ENCODE results near the gene STEAP2.
"Not testable (repeated sequence)": the region's sequence is repeated elsewhere in the genome, so short reads cannot be mapped to it uniquely, and the experiment has no call there.

Gene STEAP2

DNA sequence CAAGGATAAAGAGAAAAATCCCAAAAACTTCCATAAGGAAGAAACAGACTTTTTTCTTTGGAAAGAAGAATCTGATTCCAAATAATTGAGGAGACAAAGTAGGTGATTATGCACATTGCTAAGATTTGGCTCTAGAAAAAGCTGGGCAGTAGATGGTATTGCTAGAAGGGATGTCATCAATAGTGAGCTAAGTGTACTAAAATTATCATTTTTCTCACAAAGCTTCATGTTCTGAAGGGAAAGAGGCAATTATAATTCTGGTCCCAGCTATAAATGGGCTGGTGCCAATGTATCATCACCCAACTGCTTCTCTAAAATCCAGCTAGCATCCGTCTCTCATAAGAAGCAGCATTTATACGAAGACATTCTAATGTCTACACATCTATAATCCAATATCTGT is 33.4 kb upstream of the STEAP2 start:
- H3K27me3 ChIP-seq (ENCODE audit: insufficient read depth, low read length), result no peaks in the 10 kb centered on the region
- H3K4me1 ChIP-seq (ENCODE audit: insufficient read depth, low read length), result peaks cover 4% of the 10 kb centered on the region; the same call in 1 of the 2 replicates
- H3K36me3 ChIP-seq (ENCODE audit: insufficient read depth, low read length), result no peaks in the 10 kb centered on the region
- peaks cover 19% of the 10 kb centered on the region for H3K9me3 ChIP-seq (ENCODE audit: insufficient read depth, low read depth, low read length)
- no peak overlapping the region for H3K4me3 ChIP-seq (ENCODE audit: low read length)
- WGBS, result 100% methylated on average over 2 of the region's 2 CpGs
- no peak overlapping the region for H3K27ac ChIP-seq (ENCODE audit: low read depth, low read length)
- no peak overlapping the region for H3K9ac ChIP-seq (ENCODE audit: low read depth, low read length)

DNA sequence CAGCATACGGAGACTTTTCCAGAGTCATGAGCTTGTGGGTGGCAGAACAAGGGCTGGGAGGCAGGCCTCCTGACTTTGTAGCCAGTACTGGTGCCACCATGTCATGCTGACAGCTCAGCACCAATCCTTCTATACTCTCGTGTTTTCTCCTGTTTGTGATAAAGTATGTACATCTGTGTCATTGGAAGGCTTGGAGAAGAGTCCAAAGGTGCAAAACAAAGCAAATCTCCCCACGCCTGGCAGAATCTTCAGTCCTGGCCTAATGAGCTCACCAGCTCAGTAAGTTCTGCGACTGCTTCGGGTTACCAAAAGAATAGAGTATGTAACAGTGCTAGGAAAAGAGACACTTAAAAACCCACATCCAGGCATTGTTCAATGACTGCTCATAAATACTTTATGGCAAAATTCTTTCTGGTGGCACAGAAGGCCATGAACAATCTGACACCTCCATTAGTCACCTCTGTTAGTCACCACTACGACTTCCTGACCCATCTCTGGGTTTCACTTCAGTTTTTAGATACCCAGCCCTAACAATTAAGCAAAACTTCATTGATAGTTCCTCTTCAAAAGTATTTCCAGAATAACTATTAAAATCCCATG is 32.8 kb upstream of the STEAP2 start:
- WGBS, result 88% methylated on average over 6 of the region's 6 CpGs
- no peak overlapping the region for H3K9ac ChIP-seq (ENCODE audit: low read depth, low read length)
- no peak overlapping the region for H3K4me3 ChIP-seq (ENCODE audit: low read length)
- H3K4me1 ChIP-seq (ENCODE audit: insufficient read depth, low read length), result peaks cover 4% of the 10 kb centered on the region; the same call in 1 of the 2 replicates
- no peaks in the 10 kb centered on the region for H3K36me3 ChIP-seq (ENCODE audit: insufficient read depth, low read length)
- no peaks in the 10 kb centered on the region for H3K27me3 ChIP-seq (ENCODE audit: insufficient read depth, low read length)
- peaks cover 19% of the 10 kb centered on the region for H3K9me3 ChIP-seq (ENCODE audit: insufficient read depth, low read depth, low read length)
- no peak overlapping the region for H3K27ac ChIP-seq (ENCODE audit: low read depth, low read length)

DNA sequence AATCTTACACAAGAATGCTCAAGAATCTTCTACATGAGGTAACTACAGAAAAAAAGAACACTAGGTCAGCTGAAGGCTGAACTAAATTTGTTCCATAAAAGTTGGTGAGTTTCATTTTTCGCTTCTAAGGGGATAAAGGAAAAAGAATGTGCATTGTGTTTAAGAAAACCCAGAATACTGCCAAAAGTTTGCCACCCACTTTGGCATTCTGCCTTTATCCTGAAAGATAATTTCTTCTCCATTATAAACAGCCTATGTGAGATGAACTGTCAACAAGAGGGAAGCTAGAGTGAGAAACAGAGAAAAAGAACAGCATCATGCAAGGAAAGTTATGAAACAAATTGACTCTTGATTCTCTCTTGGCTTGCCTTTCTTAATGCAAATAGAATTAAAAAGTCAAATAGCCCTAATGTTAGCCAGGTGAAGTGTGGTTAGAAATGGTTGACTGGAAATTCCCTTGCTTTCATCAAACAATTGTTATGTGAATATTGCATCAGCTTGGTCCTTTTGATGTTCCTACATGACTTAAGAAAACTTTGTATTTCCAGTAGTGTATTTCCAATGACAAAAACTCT is 31.4 kb upstream of the STEAP2 start:
- Histone ChIP-seq H3K27ac (ENCODE audit: low read depth, low read length) (no peak overlapping the region), H3K4me1 (ENCODE audit: insufficient read depth, low read length) (peaks cover 4% of the 10 kb centered on the region; the same call in 1 of the 2 replicates), H3K27me3 (ENCODE audit: insufficient read depth, low read length) (no peaks in the 10 kb centered on the region), H3K36me3 (ENCODE audit: insufficient read depth, low read length) (no peaks in the 10 kb centered on the region), H3K9me3 (ENCODE audit: insufficient read depth, low read depth, low read length) (peaks cover 16% of the 10 kb centered on the region), H3K9ac (ENCODE audit: low read depth, low read length) (no peak overlapping the region), H3K4me3 (ENCODE audit: low read length) (no peak overlapping the region)
- 100% methylated on average over 1 of the region's 1 CpG for WGBS

DNA sequence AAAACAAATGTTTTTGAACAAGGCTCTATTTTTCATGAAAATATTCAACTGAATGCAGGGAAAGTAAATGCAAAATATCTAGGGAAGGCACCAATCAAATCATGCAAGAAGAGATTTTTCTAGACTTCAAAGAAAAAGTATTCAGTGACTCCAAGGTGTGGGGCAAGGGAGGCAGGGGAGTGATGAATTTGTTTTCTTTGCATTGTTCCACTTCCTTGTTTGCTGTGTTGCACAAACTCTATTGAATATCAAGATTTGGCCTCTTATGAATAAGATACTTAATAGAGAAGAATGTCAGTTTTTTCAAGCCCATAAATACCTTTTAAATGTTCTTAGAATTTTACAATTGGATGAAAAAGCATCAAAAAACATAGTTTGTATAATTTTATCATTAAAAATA is 30.9 kb upstream of the STEAP2 start:
- peaks cover 16% of the 10 kb centered on the region for H3K9me3 ChIP-seq (ENCODE audit: insufficient read depth, low read depth, low read length)
- H3K9ac ChIP-seq (ENCODE audit: low read depth, low read length), result no peak overlapping the region
- H3K4me1 ChIP-seq (ENCODE audit: insufficient read depth, low read length), result peaks cover 4% of the 10 kb centered on the region; the same call in 1 of the 2 replicates
- H3K27me3 ChIP-seq (ENCODE audit: insufficient read depth, low read length), result no peaks in the 10 kb centered on the region
- H3K36me3 ChIP-seq (ENCODE audit: insufficient read depth, low read length), result no peaks in the 10 kb centered on the region
- no peak overlapping the region for H3K27ac ChIP-seq (ENCODE audit: low read depth, low read length)
- H3K4me3 ChIP-seq (ENCODE audit: low read length), result no peak overlapping the region

DNA sequence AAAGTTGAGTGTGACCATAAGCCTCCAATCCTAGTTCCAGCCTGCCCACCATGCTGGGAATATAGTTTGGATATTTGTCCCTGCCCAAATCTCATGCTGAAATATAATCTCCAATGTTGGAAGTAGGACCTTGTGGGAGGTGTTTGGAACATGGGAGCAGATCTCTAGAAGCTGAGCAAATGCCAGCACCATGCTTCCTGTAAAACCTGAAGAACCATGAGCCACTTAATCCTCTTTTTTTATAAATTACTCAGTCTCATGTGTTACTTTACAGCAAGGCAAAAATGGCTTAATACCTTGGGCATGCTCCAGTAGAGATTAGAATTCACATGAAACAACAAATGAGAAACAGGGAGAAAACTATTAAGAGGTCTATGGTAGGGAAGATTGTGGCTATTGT is 30.1 kb upstream of the STEAP2 start:
- no peaks in the 10 kb centered on the region for H3K36me3 ChIP-seq (ENCODE audit: insufficient read depth, low read length)
- H3K27me3 ChIP-seq (ENCODE audit: insufficient read depth, low read length), result no peaks in the 10 kb centered on the region
- peaks cover 4% of the 10 kb centered on the region; the same call in 1 of the 2 replicates for H3K4me1 ChIP-seq (ENCODE audit: insufficient read depth, low read length)
- H3K9ac ChIP-seq (ENCODE audit: low read depth, low read length), result no peak overlapping the region
- peaks cover 11% of the 10 kb centered on the region for H3K9me3 ChIP-seq (ENCODE audit: insufficient read depth, low read depth, low read length)
- no peak overlapping the region for H3K4me3 ChIP-seq (ENCODE audit: low read length)
- H3K27ac ChIP-seq (ENCODE audit: low read depth, low read length), result no peak overlapping the region

DNA sequence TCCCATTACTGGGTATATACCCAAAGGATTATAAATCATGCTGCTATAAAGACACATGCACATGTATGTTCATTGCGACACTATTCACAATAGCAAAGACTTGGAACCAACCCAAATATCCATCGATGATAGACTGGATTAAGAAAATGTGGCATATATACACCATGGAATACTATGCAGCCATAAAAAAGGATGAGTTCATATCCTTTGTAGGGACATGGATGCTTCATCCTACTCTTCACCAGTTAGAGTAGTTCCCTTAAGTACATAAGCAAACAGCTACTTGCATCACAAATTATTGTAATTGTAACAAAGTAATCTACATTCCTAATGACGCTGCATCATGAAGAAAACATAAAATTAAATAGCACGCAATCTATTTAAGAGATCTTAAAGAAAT is 25.2 kb upstream of the STEAP2 start:
- not testable (repeated sequence) for H3K27ac ChIP-seq (ENCODE audit: low read depth, low read length); H3K27me3 ChIP-seq (ENCODE audit: insufficient read depth, low read length); H3K4me1 ChIP-seq (ENCODE audit: insufficient read depth, low read length); H3K36me3 ChIP-seq (ENCODE audit: insufficient read depth, low read length); H3K9ac ChIP-seq (ENCODE audit: low read depth, low read length); H3K4me3 ChIP-seq (ENCODE audit: low read length)
- no CpG with 5 or more reads among the region's 4 CpGs for WGBS
- H3K9me3 ChIP-seq (ENCODE audit: insufficient read depth, low read depth, low read length), result peaks cover 21% of the 10 kb centered on the region

DNA sequence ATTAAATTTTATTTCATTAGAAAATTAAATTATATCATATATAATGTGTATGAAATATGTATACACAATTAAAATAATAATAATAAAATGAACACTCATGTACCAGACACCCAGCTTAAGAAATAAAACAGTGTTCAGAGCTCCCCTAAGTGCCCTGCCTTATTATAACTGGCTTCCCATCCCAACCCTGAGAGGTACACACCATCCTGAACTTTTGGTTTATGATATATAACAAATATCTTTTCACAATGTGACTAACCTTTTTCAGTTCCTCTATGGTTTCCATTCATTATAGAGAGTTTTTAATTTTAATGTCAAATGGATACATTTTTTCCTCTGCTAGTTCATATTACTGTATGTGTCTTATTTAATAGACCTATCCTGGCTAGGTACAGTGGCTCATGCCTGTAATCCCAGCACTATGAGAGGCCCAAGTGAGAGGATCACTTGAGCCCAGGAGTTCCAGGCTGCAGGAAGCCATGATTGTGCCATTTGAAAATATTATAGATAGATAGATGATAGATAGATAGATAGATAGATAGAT is 24.0 kb upstream of the STEAP2 start:
- no peaks in the 10 kb centered on the region for H3K4me1 ChIP-seq (ENCODE audit: insufficient read depth, low read length)
- no peaks in the 10 kb centered on the region for H3K27me3 ChIP-seq (ENCODE audit: insufficient read depth, low read length)
- H3K9me3 ChIP-seq (ENCODE audit: insufficient read depth, low read depth, low read length), result peaks cover 34% of the 10 kb centered on the region
- no peak overlapping the region for H3K27ac ChIP-seq (ENCODE audit: low read depth, low read length)
- H3K4me3 ChIP-seq (ENCODE audit: low read length), result no peak overlapping the region
- H3K9ac ChIP-seq (ENCODE audit: low read depth, low read length), result no peak overlapping the region
- H3K36me3 ChIP-seq (ENCODE audit: insufficient read depth, low read length), result no peaks in the 10 kb centered on the region

DNA sequence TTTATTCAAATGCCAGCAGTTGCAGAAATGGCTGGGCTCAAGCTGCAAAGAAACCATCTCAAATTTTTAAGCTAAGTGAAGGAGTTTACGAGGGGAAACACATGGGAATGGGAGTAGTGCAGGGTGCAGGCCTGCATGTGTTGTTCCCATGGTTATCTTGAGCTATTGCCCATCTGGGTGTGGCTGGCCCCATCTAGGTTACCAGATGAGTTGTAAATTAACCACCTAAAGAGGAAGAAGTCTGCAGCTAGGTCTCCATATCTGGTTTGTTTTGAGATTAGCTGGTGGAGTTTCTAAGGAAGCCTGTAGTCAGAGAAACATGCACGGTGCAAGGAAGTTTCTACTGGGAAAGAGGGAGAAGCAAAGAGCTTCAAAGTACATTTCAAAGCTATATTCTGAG is 23.3 kb upstream of the STEAP2 start:
- no peak overlapping the region for H3K27ac ChIP-seq (ENCODE audit: low read depth, low read length)
- 86% methylated on average over 2 of the region's 2 CpGs for WGBS
- H3K4me3 ChIP-seq (ENCODE audit: low read length), result no peak overlapping the region
- H3K27me3 ChIP-seq (ENCODE audit: insufficient read depth, low read length), result no peaks in the 10 kb centered on the region
- no peaks in the 10 kb centered on the region for H3K36me3 ChIP-seq (ENCODE audit: insufficient read depth, low read length)
- no peak overlapping the region for H3K9ac ChIP-seq (ENCODE audit: low read depth, low read length)
- no peaks in the 10 kb centered on the region for H3K4me1 ChIP-seq (ENCODE audit: insufficient read depth, low read length)
- H3K9me3 ChIP-seq (ENCODE audit: insufficient read depth, low read depth, low read length), result peaks cover 41% of the 10 kb centered on the region

DNA sequence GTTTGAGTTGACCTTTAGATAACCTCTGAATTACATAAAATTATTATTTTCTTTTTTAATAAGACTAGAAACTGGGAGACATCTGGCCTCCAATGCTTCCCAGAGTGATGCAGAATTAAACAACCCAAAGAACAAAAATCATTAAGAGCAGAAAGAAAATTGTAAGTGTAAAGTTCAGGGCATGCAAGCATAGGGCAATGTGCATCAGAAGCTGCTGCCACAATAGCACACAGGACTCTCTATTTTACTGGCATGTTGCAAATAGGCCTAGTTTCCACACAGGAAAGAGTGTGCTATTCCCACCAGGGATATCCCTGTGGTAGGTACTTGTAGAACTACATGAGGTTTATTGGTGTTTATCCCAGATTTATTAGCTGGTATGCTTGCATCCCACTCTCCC is 20.5 kb upstream of the STEAP2 start:
- no peak overlapping the region for H3K9ac ChIP-seq (ENCODE audit: low read depth, low read length)
- no peaks in the 10 kb centered on the region for H3K36me3 ChIP-seq (ENCODE audit: insufficient read depth, low read length)
- H3K27ac ChIP-seq (ENCODE audit: low read depth, low read length), result no peak overlapping the region
- no peaks in the 10 kb centered on the region for H3K4me1 ChIP-seq (ENCODE audit: insufficient read depth, low read length)
- peaks cover 41% of the 10 kb centered on the region for H3K9me3 ChIP-seq (ENCODE audit: insufficient read depth, low read depth, low read length)
- H3K4me3 ChIP-seq (ENCODE audit: low read length), result no peak overlapping the region
- H3K27me3 ChIP-seq (ENCODE audit: insufficient read depth, low read length), result no peaks in the 10 kb centered on the region

DNA sequence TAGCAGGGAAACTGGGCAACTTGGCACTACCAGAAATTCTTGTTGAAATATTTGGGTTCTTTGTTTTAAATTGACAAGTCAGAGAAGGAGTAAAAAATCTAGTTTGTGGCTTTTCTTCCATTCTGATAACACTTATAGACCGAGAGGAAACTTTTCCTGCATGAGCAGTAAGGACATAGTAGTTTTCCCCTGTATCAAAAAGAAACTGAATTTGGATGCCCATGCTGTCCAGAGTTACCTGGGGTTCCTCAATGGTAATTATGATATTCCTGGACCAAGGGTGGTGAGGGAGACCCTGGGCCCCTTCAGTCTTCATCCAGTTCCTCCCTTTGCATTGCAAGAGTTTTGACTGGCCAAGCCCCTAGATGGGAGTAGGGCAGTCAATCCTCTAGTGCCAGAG is 19.9 kb upstream of the STEAP2 start:
- H3K9me3 ChIP-seq (ENCODE audit: insufficient read depth, low read depth, low read length), result peaks cover 38% of the 10 kb centered on the region
- H3K27me3 ChIP-seq (ENCODE audit: insufficient read depth, low read length), result no peaks in the 10 kb centered on the region
- no peak overlapping the region for H3K27ac ChIP-seq (ENCODE audit: low read depth, low read length)
- no peaks in the 10 kb centered on the region for H3K36me3 ChIP-seq (ENCODE audit: insufficient read depth, low read length)
- 62% methylated on average over 1 of the region's 1 CpG for WGBS
- H3K9ac ChIP-seq (ENCODE audit: low read depth, low read length), result no peak overlapping the region
- H3K4me1 ChIP-seq (ENCODE audit: insufficient read depth, low read length), result no peaks in the 10 kb centered on the region
- H3K4me3 ChIP-seq (ENCODE audit: low read length), result no peak overlapping the region

DNA sequence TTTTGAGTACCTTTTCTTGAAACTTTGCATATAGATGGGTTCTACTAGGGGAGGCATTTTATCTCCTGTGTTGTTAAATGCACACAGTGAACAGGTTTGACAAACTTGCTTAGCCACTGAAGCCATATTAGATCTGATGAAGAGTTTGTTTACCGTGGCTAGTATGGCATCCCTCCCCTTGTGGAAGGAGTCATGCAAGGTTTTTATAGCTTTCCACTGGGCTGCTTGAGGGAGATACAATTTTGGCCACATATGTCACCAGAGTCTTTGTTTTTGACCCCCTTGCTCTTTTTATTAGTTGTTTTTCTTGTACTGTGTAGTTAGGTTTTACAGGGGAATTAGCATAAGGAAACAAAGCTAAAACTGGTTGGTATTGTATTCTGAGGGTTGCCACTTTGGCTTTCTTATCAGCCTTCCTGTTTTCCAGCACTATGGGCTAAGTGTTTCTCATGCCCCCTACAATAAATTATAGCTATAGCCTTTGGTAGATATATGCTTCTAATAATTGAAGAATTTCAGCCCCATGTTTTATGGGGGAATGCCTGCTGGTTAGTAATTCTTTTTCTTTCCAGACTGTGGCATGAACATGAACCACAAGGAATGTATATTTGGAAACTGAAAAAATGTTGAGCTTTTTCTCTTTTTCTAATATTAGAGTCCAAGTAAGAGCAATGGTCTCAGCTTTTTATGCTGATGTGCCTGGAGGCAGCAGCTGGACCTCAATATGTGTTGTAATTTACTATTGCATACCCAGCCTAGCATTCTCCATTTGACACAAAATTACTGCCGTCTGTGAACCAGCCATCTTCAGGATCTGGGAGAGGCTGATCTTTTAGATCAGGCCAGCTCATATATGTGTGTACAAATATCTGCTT is 18.4 kb upstream of the STEAP2 start:
- Histone ChIP-seq H3K9me3 (ENCODE audit: insufficient read depth, low read depth, low read length) (peaks cover 38% of the 10 kb centered on the region), H3K4me3 (ENCODE audit: low read length) (no peak overlapping the region), H3K36me3 (ENCODE audit: insufficient read depth, low read length) (no peaks in the 10 kb centered on the region), H3K27me3 (ENCODE audit: insufficient read depth, low read length) (no peaks in the 10 kb centered on the region), H3K9ac (ENCODE audit: low read depth, low read length) (no peak overlapping the region), H3K4me1 (ENCODE audit: insufficient read depth, low read length) (no peaks in the 10 kb centered on the region), H3K27ac (ENCODE audit: low read depth, low read length) (no peak overlapping the region)
- 94% methylated on average over 2 of the region's 2 CpGs for WGBS
